OCI-LY7 (cell line): ENCODE data around the gene PACS1.

ENCODE experiments used
- EZH2phosphoT487 ChIP-seq: fragments of 200-600 bp; sonication (generic); IDR thresholded peaks from 2 replicates; pipeline ENCODE4 v1.6.1; 2018; ENCODE audit warnings: low read depth, borderline replicate concordance, mild to moderate bottlenecking, mixed run types, antibody characterized with exemption, low read length, moderate library complexity, mixed read lengths
- TF ChIP-seq, protein P1 (sequence below): fragments of 200-600 bp; sonication (generic); conservative IDR thresholded peaks from 2 replicates; pipeline ENCODE4 v1.5.1; 2014; ENCODE audit warnings: mild to moderate bottlenecking, antibody characterized with exemption, low read length, moderate library complexity, mixed read lengths

- TF ChIP-seq, protein P1, sequence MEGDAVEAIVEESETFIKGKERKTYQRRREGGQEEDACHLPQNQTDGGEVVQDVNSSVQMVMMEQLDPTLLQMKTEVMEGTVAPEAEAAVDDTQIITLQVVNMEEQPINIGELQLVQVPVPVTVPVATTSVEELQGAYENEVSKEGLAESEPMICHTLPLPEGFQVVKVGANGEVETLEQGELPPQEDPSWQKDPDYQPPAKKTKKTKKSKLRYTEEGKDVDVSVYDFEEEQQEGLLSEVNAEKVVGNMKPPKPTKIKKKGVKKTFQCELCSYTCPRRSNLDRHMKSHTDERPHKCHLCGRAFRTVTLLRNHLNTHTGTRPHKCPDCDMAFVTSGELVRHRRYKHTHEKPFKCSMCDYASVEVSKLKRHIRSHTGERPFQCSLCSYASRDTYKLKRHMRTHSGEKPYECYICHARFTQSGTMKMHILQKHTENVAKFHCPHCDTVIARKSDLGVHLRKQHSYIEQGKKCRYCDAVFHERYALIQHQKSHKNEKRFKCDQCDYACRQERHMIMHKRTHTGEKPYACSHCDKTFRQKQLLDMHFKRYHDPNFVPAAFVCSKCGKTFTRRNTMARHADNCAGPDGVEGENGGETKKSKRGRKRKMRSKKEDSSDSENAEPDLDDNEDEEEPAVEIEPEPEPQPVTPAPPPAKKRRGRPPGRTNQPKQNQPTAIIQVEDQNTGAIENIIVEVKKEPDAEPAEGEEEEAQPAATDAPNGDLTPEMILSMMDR, result no peak
- TF ChIP-seq EZH2phosphoT487, result no peak
Observed at GRCh38 chr11:66077927-66078326, 7.9 kb downstream of the PACS1 start.
